H9 (cell line): ENCODE measurements around the gene LZTS3. TPM values are rescaled to one million over a fixed set of nuclear protein-coding genes. Genes with fewer than 3 reads are reported as not detected.

ENCODE experiments used
- DNase-seq: peaks from one replicate; pipeline ENCODE4 v3.0.0-alpha.2; 2017
- H2AFZ ChIP-seq: one replicate; pipeline ENCODE4 v1.6.1; 2013; ENCODE audit warnings: mild to moderate bottlenecking, low read length, control low read depth, moderate library complexity
- H2AK5ac ChIP-seq: 2 replicates; pipeline ENCODE4 v1.6.1; 2013; ENCODE audit warnings: low read length, control low read depth, mixed read lengths; ENCODE audit not compliant: insufficient read length
- H2BK120ac ChIP-seq: one replicate; pipeline ENCODE4 v1.6.1; 2013; ENCODE audit warnings: low read depth, mild to moderate bottlenecking, low read length, control low read depth, inconsistent platforms; ENCODE audit not compliant: poor library complexity, severe bottlenecking
- H2BK12ac ChIP-seq: 2 replicates; pipeline ENCODE4 v1.6.1; 2013; ENCODE audit warnings: low read length, control low read depth, mixed read lengths, low read depth; ENCODE audit not compliant: insufficient read length
- H2BK15ac ChIP-seq: 2 replicates; pipeline ENCODE4 v1.6.1; 2013; ENCODE audit warnings: low read depth, low read length, control low read depth
- H2BK20ac ChIP-seq: one replicate; pipeline ENCODE4 v1.6.1; 2013; ENCODE audit warnings: low read depth, mild to moderate bottlenecking, low read length, control low read depth, inconsistent platforms; ENCODE audit not compliant: poor library complexity, severe bottlenecking
- H2BK5ac ChIP-seq: 2 replicates; pipeline ENCODE4 v1.6.1; 2013; ENCODE audit warnings: low read length, control low read depth, mixed read lengths; ENCODE audit not compliant: insufficient read length
- H3K14ac ChIP-seq: 2 replicates; pipeline ENCODE4 v1.6.1; 2013; ENCODE audit warnings: low read length, control low read depth; ENCODE audit not compliant: insufficient read depth
- H3K18ac ChIP-seq: 2 replicates; pipeline ENCODE4 v1.6.1; 2013; ENCODE audit warnings: low read depth, mild to moderate bottlenecking, mixed read lengths, low read length, control low read depth; ENCODE audit not compliant: insufficient read length
- H3K23ac ChIP-seq: 2 replicates; pipeline ENCODE4 v1.6.1; 2013; ENCODE audit warnings: low read length, control low read depth, mixed read lengths, low read depth; ENCODE audit not compliant: insufficient read length
- H3K23me2 ChIP-seq: 2 replicates; pipeline ENCODE4 v1.6.1; 2013; ENCODE audit warnings: low read depth, mild to moderate bottlenecking, mixed read lengths, low read length, control low read depth; ENCODE audit not compliant: insufficient read length, poor library complexity, severe bottlenecking
- H3K27ac ChIP-seq: 2 replicates; pipeline ENCODE4 v1.5.1; 2013; ENCODE audit warnings: low read length, control low read depth, mixed read lengths, low read depth; ENCODE audit not compliant: insufficient read length
- H3K27me3 ChIP-seq: 2 replicates; pipeline ENCODE4 v1.6.1; 2013; ENCODE audit warnings: low read length, control low read depth, inconsistent platforms; ENCODE audit not compliant: insufficient read depth
- H3K4ac ChIP-seq: 2 replicates; pipeline ENCODE4 v1.6.1; 2013; ENCODE audit warnings: low read depth, mild to moderate bottlenecking, control low read depth, inconsistent platforms, low read length, moderate library complexity
- H3K4me1 ChIP-seq: 2 replicates; pipeline ENCODE4 v1.6.1; 2013; ENCODE audit warnings: low read length, control low read depth, inconsistent platforms; ENCODE audit not compliant: insufficient read depth
- H3K4me2 ChIP-seq: 2 replicates; pipeline ENCODE4 v1.6.1; 2013; ENCODE audit warnings: low read length, control low read depth, mixed read lengths; ENCODE audit not compliant: insufficient read length, insufficient read depth
- H3K56ac ChIP-seq: 2 replicates; pipeline ENCODE4 v1.6.1; 2013; ENCODE audit warnings: low read depth, mild to moderate bottlenecking, mixed read lengths, low read length, control low read depth; ENCODE audit not compliant: insufficient read length
- H3K79me1 ChIP-seq: 2 replicates; pipeline ENCODE4 v1.6.1; 2013; ENCODE audit warnings: low read depth, mild to moderate bottlenecking, moderate library complexity, low read length, control low read depth, inconsistent platforms; ENCODE audit not compliant: insufficient read depth, poor library complexity, severe bottlenecking
- H3K79me2 ChIP-seq: 2 replicates; pipeline ENCODE4 v1.6.1; 2013; ENCODE audit warnings: low read length, control low read depth, inconsistent platforms; ENCODE audit not compliant: insufficient read depth
- H3K9ac ChIP-seq: 2 replicates; pipeline ENCODE4 v1.6.1; 2013; ENCODE audit warnings: low read length, control low read depth, mixed read lengths; ENCODE audit not compliant: insufficient read length; ENCODE audit errors: extremely low read depth
- H3K9me3 ChIP-seq: one replicate; pipeline ENCODE4 v1.6.1; 2013; ENCODE audit warnings: low read depth, low read length, inconsistent platforms; ENCODE audit not compliant: control insufficient read depth
- H3T11ph ChIP-seq: one replicate; pipeline ENCODE4 v1.6.1; 2013; ENCODE audit warnings: mild to moderate bottlenecking, low read length, control low read depth, inconsistent platforms
- H4K20me1 ChIP-seq: one replicate; pipeline ENCODE4 v1.6.1; 2013; ENCODE audit not compliant: control insufficient read depth, insufficient read length, insufficient read depth
- H4K5ac ChIP-seq: 2 replicates; pipeline ENCODE4 v1.6.1; 2013; ENCODE audit warnings: low read depth, mild to moderate bottlenecking, mixed read lengths, low read length, control low read depth; ENCODE audit not compliant: insufficient read length
- H4K8ac ChIP-seq: replicated peaks from 2 replicates; pipeline ENCODE4 v1.6.1; 2013; ENCODE audit warnings: low read length, control low read depth, mixed read lengths, low read depth; ENCODE audit not compliant: insufficient read length
- H4K91ac ChIP-seq: 2 replicates; pipeline ENCODE4 v1.6.1; 2013; ENCODE audit warnings: low read depth, mild to moderate bottlenecking, moderate library complexity, mixed read lengths, low read length, control low read depth; ENCODE audit not compliant: insufficient read length
- H3K27ac Mint-ChIP-seq, 3 experiments: 2 replicates in 2 of 3; 3 replicates in 1 of 3; pipeline ENCODE4 v1.8.0; 2020 to 2021; ENCODE audit warnings: mixed read lengths in 3 of 3, mild to moderate bottlenecking in 1 of 3, moderate library complexity in 1 of 3
- H3K27me3 Mint-ChIP-seq: 2 replicates; pipeline ENCODE4 v1.8.0; 2021; ENCODE audit warnings: low read depth, mild to moderate bottlenecking, moderate library complexity, mixed read lengths
- H3K36me3 Mint-ChIP-seq, 3 experiments: 2 replicates in 2 of 3; 3 replicates in 1 of 3; pipeline ENCODE4 v1.8.0; 2020 to 2021; ENCODE audit warnings: low read depth in 3 of 3, mixed read lengths in 3 of 3; ENCODE audit not compliant: insufficient read depth in 1 of 3
- H3K4me1 Mint-ChIP-seq, 2 experiments: 2 replicates each; pipeline ENCODE4 v1.8.0; 2020; ENCODE audit warnings: mixed read lengths in 2 of 2
- H3K4me3 Mint-ChIP-seq, 2 experiments: 2 replicates in 1 of 2; 3 replicates in 1 of 2; pipeline ENCODE4 v1.8.0; 2020 to 2021; ENCODE audit warnings: mild to moderate bottlenecking in 2 of 2, mixed read lengths in 2 of 2, moderate library complexity in 1 of 2
- H3K9me3 Mint-ChIP-seq, 2 experiments: 2 replicates in 1 of 2; 3 replicates in 1 of 2; pipeline ENCODE4 v1.8.0; 2020; ENCODE audit warnings: mild to moderate bottlenecking in 2 of 2, mixed read lengths in 2 of 2, moderate library complexity in 1 of 2
- WGBS: extraction: QIAGEN DNeasy Blood & Tissue Kit; methylation state at CpG from one replicate; pipeline ENCODE4 v1.1.7; 2013; ENCODE audit warnings: missing lambda C conversion rate, low lambda C conversion rate, mixed read lengths; ENCODE audit not compliant: insufficient read length; ENCODE audit errors: extremely low coverage; 5-methylcytosine and 5-hydroxymethylcytosine counted together
- total RNA-seq: library from RNA; stranded (reverse); gene quantifications from 2 replicates; pipeline ENCODE4 v1.2.1, GENCODE V29; 2021
- TF ChIP-seq, protein P1 (sequence below): fragments of 200-600 bp; sonication (generic); conservative IDR thresholded peaks from 3 replicates; pipeline ENCODE4 v1.8.0; 2021; ENCODE audit warnings: antibody characterized with exemption, mild to moderate bottlenecking

Gene LZTS3
- total RNA-seq, 1 experiment from 2014 or later, result 20.8 TPM

DNA sequence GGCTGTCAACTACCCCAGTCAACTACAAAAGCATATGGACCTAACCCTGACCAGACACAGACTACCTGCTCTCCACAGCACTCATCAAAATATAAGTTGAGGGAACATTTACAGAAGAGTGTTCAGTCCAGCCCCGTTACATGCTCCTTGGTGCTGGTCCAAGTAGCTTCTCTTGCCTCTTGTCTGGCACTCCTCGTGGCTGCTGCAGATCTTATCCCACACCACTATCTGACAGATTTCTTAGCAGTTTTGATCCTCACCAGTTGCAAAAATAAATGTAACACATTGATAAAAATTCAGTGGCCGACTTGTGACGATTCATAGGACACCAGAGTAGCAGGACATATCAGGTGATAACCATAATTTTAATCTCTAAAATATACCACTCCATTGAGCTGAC lies 44.3 kb downstream of the LZTS3 start:
- no peaks in the 10 kb centered on the region for H3K23me2 ChIP-seq
- no peaks in the 10 kb centered on the region for H3K9me3 ChIP-seq
- no peak overlapping the region for H2BK120ac ChIP-seq
- H2BK5ac ChIP-seq, result no peak overlapping the region
- no peak overlapping the region for H3K56ac ChIP-seq
- TF ChIP-seq, protein P1, sequence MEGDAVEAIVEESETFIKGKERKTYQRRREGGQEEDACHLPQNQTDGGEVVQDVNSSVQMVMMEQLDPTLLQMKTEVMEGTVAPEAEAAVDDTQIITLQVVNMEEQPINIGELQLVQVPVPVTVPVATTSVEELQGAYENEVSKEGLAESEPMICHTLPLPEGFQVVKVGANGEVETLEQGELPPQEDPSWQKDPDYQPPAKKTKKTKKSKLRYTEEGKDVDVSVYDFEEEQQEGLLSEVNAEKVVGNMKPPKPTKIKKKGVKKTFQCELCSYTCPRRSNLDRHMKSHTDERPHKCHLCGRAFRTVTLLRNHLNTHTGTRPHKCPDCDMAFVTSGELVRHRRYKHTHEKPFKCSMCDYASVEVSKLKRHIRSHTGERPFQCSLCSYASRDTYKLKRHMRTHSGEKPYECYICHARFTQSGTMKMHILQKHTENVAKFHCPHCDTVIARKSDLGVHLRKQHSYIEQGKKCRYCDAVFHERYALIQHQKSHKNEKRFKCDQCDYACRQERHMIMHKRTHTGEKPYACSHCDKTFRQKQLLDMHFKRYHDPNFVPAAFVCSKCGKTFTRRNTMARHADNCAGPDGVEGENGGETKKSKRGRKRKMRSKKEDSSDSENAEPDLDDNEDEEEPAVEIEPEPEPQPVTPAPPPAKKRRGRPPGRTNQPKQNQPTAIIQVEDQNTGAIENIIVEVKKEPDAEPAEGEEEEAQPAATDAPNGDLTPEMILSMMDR, result no peak
- no peak overlapping the region for H4K91ac ChIP-seq
- no peak overlapping the region for H2BK20ac ChIP-seq
- no peaks in the 10 kb centered on the region for H3K79me2 ChIP-seq
- no peak overlapping the region for H3K4me3 Mint-ChIP-seq
- no peaks in the 10 kb centered on the region for H3K27me3 ChIP-seq
- H4K20me1 ChIP-seq, result no peaks in the 10 kb centered on the region
- no peak overlapping the region for H3K27ac ChIP-seq
- no peak overlapping the region for H4K5ac ChIP-seq
- H3K14ac ChIP-seq, result no peak overlapping the region
- no peak overlapping the region for H3T11ph ChIP-seq
- H2AFZ ChIP-seq, result no peak overlapping the region
- no peak overlapping the region for H3K18ac ChIP-seq
- H3K9ac ChIP-seq, result no peak overlapping the region
- peaks cover 10 to 19% (median 15%) of the 10 kb centered on the region in 3 experiments; a peak in 6 of 7 replicates for H3K36me3 Mint-ChIP-seq
- H2BK15ac ChIP-seq, result no peak overlapping the region
- H3K9me3 Mint-ChIP-seq, result peaks cover 21 to 25% of the 10 kb centered on the region in 2 experiments
- H4K8ac ChIP-seq, result no peak overlapping the region
- H3K79me1 ChIP-seq, result no peaks in the 10 kb centered on the region
- H3K27me3 Mint-ChIP-seq, result no peaks in the 10 kb centered on the region; the same call in 1 of the 2 replicates
- H3K27ac Mint-ChIP-seq, result peak overlapping the region in 2 of 3 experiments; percentile 10 to 24; a peak in 2 of 7 replicates
- no peak for DNase-seq
- H3K4me1 Mint-ChIP-seq, result no peaks in the 10 kb centered on the region
- no peaks in the 10 kb centered on the region for H3K4me1 ChIP-seq
- no peak overlapping the region for H3K4ac ChIP-seq
- no peak overlapping the region for H3K4me2 ChIP-seq
- no peak overlapping the region for H3K23ac ChIP-seq
- no peak overlapping the region for H2BK12ac ChIP-seq
- no CpG with 5 or more reads among the region's 4 CpGs for WGBS
- H2AK5ac ChIP-seq, result no peak overlapping the region
